ENCODE data around the gene TNFAIP8L2.

TNFAIP8L2 gene

DNA sequence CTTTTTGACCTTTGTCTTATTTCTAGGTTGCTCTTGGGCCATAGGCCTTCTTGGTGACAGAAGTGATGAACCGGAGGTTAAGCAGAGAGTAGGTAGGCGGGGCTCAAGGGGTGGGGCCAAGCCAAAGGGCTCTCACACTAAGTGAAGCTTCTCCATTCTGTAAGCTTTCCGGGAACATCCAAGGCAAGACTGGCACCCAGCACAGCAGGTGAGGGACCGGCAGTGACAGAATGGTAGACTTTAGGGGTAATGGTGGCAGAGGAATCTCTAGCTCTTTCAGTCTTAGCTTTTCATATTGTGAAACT lies at the start of gene TNFAIP8L2:
Gene TNFAIP8L2, plus strand, starts transcription at position 135 of the 305 bp plus-strand sequence. CDS start 2,049 bp downstream, outside the sequence.
- H3K27ac Mint-ChIP-seq, result peak within 1 kb of the TSS; percentile 98
- H3K4me3 Mint-ChIP-seq, result peak within 1 kb of the TSS; percentile 100
- H3K4me1 Mint-ChIP-seq, result peaks cover 53% of the 10 kb centered on the region
- no peaks in the 10 kb centered on the region for H3K9me3 Mint-ChIP-seq
- H3K27me3 Mint-ChIP-seq, result no peaks in the 10 kb centered on the region
- peaks cover 13% of the 10 kb centered on the region for H3K36me3 Mint-ChIP-seq

DNA sequence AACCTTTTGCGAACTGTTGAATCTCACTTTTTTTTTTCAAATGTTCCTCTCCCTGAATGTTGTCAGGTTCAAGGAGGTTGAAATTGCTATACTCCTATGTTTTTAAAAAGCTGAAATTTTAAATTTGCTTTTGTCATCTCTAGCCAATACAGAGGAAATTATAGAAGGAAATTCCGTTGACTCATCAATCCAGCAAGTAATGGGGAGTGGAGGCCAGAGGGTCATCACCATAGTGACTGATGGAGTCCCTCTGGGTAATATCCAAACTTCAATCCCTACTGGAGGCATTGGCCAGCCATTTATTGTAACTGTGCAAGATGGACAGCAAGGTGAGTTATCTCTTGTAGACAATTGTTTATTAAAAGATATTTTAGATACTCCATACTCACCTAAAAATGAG lies 49.6 kb upstream of the TNFAIP8L2 start:
- Mint-ChIP-seq H3K4me3 (no peak overlapping the region), H3K27me3 (no peaks in the 10 kb centered on the region), H3K4me1 (no peaks in the 10 kb centered on the region), H3K9me3 (no peaks in the 10 kb centered on the region), H3K36me3 (peaks cover 7% of the 10 kb centered on the region), H3K27ac (no peak overlapping the region)

DNA sequence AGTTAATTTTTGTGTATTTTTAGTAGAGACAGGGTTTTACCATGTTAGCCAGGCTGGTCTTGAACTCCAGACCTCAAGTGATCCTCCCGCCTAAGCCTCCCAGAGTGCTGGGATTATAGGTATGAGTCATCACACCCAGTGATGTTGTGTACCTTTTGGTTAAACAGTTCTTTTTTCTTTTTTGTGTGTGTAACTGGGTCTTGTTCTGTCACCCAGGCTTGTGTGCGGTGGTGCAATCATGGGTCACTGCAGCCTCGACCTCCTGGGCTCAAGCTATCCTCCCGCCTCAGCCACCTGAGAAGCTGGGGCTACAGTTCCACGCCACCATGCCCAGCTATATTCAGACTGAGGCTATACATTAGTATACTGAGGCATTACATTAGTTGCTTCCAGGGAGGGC lies 48.1 kb upstream of the TNFAIP8L2 start:
- Mint-ChIP-seq H3K9me3 (no peaks in the 10 kb centered on the region), H3K4me3 (no peak overlapping the region), H3K27ac (no peak overlapping the region), H3K4me1 (no peaks in the 10 kb centered on the region), H3K36me3 (peaks cover 7% of the 10 kb centered on the region), H3K27me3 (no peaks in the 10 kb centered on the region)

DNA sequence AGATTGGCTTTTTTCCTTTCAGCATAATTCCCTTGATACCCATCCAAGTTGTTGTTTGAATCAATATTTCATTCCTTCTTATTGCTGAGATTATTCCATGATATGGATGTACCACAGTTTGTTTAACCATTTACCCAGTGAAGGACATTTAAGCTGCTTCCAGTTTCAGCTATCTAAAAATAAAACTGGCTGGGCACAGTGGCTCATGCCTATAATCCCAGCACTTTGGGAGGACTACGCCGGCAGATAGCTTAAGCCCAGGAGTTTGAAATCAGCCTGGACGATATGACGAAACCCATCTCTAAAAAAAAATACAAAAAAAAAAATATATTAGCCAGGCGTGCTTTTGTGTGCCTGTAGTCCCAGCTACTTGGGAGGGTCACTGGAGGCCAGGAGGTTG lies 42.6 kb upstream of the TNFAIP8L2 start:
- H3K36me3 Mint-ChIP-seq, result peaks cover 5% of the 10 kb centered on the region
- H3K4me3 Mint-ChIP-seq, result no peak overlapping the region
- no peaks in the 10 kb centered on the region for H3K9me3 Mint-ChIP-seq
- no peak overlapping the region for H3K27ac Mint-ChIP-seq
- no peaks in the 10 kb centered on the region for H3K4me1 Mint-ChIP-seq
- H3K27me3 Mint-ChIP-seq, result no peaks in the 10 kb centered on the region

DNA sequence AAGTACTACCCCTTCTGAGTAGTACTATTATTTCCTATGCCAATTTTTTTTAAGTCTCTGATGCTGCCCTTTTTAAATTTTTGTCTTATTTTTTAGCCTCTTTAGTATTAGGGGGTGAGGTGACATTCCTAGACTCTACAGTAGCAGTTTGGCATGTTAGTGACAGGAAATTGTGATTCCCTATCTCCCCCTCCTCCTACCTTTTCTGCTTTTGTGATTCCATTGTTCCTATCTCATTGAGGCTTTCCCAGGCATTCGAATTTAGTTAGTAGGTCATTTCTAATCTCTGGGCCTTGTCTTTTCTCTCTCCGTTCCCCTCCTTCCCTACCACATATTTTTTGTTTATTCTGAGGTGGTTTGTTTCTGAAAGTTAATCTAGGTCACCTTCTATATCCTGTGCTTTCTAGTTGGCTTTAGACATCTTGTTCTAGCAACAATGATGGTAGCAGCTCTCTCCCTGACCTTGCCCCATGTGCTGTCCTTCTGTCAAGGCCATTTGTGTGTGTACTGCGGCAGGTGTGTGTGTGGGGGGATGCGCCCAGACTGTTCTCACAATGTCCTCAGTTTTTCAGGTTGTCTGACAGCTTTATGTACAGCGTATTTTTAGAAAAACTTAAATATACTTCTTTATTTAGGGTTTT lies 31.6 kb upstream of the TNFAIP8L2 start:
- Mint-ChIP-seq H3K27me3 (no peaks in the 10 kb centered on the region), H3K36me3 (peaks cover 2% of the 10 kb centered on the region), H3K9me3 (no peaks in the 10 kb centered on the region), H3K4me1 (no peaks in the 10 kb centered on the region), H3K27ac (no peak overlapping the region), H3K4me3 (no peak overlapping the region)

DNA sequence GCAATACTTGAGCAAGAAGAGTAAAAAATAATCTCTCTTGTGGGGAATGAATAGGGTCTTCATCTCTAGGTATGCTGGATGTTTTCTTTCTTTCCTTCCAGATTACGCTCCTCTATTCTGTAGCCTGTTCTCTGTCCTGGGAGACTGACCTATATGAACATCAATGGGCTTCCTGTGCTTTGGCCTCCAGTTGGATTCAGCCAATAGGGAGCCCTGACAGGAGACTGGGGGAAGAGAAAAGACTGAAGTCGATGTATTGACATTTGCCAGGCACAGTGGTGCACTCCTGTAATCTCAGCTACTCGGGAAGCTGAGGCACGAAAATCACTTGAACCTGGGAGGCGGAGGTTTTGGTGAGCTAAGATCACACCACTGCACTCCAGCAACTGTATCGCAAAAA lies 27.6 kb upstream of the TNFAIP8L2 start:
- Mint-ChIP-seq H3K4me1 (peaks cover 8% of the 10 kb centered on the region), H3K27me3 (no peaks in the 10 kb centered on the region), H3K9me3 (no peaks in the 10 kb centered on the region), H3K4me3 (no peak overlapping the region), H3K27ac (no peak overlapping the region), H3K36me3 (no peaks in the 10 kb centered on the region)

DNA sequence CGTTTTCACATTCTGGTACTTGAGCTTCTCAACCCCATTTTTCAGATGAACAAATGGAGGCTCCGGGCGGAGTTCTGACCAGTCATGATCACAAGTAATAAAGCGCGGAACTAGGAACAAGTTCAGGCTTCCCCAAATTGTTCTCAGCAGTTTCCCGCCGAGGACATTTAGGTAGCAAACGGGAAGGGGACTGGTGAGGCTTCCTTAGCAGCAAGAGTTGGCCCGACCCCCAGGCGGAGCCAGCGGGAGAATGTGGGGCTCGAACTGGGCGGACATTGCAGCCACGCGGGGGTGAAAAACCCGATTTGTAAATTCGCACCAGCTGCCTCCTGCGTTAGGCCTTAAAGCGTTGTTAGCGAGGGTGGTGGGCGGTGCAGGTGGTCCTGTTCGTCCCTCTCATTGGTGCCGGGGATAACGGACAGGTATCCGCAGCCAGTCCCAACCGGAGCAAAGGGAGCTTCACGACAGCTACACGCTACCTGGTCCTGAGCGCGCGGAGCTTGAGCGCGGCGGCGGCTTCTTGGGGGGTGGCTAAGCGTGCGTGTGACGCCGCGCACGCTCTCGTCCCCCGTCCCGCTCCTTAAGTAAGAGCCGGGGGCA lies 25.4 kb upstream of the TNFAIP8L2 start:
- peak overlapping the region; percentile 83 for H3K27ac Mint-ChIP-seq
- H3K27me3 Mint-ChIP-seq, result no peaks in the 10 kb centered on the region
- no peaks in the 10 kb centered on the region for H3K36me3 Mint-ChIP-seq
- H3K4me1 Mint-ChIP-seq, result peaks cover 8% of the 10 kb centered on the region
- no peaks in the 10 kb centered on the region for H3K9me3 Mint-ChIP-seq
- peak overlapping the region; percentile 85 for H3K4me3 Mint-ChIP-seq

DNA sequence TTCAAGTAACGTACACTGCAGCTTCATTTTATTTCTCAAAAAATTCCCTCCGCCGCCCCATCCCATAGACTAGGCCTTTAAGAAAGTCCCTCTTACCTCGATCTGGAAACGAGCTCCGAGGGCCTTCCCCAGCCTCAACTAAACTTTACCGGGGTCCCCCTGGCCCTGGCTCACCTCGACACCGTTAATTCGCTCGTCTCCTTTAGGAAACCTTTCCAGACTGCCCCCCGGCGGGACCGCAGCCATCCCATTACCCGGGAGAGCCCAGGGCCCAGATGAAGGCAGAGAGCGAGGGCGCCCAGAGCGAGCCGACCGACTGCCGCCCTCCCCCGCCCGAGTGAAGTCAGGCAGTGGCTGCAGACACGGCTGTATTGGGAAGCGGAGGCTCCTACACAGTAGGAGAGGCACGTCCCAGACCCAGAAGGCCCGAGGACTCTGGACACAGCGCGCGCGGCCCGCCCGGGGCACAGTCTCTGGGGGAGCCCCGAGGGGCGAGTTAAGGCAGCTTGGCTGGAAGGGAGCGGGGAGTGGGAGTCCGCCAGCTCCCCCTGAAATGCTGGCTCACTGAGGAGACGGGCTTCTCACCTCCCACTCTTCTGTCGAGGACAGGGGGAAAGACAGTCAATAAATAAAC lies 24.6 kb upstream of the TNFAIP8L2 start:
- H3K27ac Mint-ChIP-seq, result no peak overlapping the region
- H3K36me3 Mint-ChIP-seq, result peaks cover 1% of the 10 kb centered on the region
- peaks cover 8% of the 10 kb centered on the region for H3K4me1 Mint-ChIP-seq
- H3K9me3 Mint-ChIP-seq, result no peaks in the 10 kb centered on the region
- H3K4me3 Mint-ChIP-seq, result peak overlapping the region; percentile 85
- no peaks in the 10 kb centered on the region for H3K27me3 Mint-ChIP-seq

DNA sequence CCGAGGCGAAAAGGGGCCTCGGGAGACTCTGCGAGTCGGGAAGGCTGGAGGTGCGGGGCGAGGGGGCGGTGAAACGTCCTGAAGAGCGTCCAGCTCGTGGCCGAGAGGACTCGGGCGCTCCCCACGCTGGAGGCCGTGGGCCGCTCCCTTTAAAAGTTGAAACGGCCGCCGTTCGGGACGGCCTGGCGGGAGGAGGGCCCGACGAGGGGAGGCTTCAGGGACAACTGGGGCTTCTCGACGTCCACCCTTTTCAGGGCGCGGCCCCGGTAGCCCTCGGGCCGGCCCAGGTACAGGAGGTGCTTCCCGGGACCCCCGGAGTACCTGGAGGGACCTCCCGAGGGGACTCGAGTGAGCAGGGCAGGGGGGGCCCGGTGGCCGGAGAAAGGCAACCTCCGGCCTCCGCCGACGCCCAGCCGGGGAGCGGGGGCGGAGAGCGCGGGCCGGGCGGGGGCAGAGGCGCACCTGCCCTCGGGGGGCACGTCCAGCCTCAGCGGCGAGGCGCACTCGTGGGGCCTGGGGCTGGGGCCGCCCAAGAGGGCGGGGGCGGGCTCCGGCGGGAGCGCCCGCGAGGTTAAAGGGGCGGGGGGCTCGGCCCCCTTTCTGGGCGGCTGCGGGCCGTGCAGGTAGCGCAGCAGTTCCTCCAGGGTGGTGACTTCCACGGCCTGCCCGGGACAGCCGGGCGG lies 24.0 kb upstream of the TNFAIP8L2 start:
- Mint-ChIP-seq H3K9me3 (no peaks in the 10 kb centered on the region), H3K27ac (no peak overlapping the region), H3K4me1 (peaks cover 8% of the 10 kb centered on the region), H3K36me3 (peaks cover 1% of the 10 kb centered on the region), H3K4me3 (no peak overlapping the region), H3K27me3 (no peaks in the 10 kb centered on the region)

DNA sequence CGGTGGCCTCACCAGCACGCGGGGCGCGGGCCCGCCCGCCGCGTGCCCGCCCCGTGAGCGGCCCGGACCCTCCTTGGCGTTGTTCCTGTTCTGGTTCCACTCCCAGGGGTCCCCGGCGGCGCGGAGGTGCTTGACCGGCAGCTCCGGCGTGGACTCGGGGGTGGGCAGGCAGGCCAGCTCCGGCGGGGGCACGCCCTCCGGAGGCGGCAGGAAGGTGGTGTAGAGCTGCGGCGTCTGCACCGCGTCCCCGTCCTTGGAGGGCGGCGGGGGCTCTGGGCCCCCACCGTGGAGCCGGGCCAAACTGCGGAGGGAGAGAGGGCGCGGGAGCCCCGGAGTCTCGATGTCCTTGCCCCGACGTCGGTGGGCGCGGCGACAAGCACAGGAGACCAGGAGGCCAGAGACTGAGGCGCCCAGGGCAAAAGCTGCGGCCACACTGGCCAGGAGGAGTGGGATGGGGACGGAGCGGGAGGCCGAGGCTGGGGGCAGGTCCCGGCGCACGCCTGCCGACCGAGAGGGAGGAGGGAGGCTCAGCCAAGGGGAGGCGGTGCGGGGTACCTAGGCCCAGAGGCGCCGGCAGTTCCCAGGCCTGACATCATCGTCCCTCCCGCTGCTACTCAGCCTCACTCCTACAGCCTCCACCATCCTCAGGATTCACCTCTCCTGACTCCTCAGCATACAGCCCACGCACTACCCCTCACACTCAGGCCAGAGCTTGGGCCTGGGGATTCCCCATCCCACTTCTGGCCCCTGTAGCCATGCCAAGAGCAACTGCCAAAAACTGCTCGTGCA lies 23.2 kb upstream of the TNFAIP8L2 start:
- Mint-ChIP-seq H3K4me1 (peaks cover 8% of the 10 kb centered on the region), H3K4me3 (no peak overlapping the region), H3K9me3 (no peaks in the 10 kb centered on the region), H3K36me3 (peaks cover 1% of the 10 kb centered on the region), H3K27me3 (no peaks in the 10 kb centered on the region), H3K27ac (no peak overlapping the region)

DNA sequence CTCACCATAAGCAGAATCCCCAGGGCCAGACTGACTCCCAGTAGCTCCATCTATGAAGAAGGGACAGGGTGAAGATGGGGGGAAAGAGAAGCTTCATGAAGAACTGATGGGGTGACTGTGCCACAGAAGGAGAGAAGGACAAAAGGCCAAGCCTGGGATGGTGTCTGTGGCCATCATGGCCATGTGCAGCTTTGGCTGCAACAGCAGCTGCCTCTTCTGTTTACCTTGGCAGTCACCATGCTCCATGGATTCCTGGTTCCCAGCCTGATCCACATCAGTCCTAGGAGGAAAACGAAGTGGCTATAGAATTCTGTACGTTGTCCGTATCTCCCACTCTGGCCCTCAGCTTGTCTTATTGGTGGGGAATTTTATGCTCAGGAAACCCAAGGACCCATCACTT lies 22.1 kb upstream of the TNFAIP8L2 start:
- Mint-ChIP-seq H3K27ac (peak overlapping the region; percentile 32), H3K36me3 (peaks cover 1% of the 10 kb centered on the region), H3K4me3 (no peak overlapping the region), H3K27me3 (no peaks in the 10 kb centered on the region), H3K9me3 (no peaks in the 10 kb centered on the region), H3K4me1 (peaks cover 8% of the 10 kb centered on the region)

DNA sequence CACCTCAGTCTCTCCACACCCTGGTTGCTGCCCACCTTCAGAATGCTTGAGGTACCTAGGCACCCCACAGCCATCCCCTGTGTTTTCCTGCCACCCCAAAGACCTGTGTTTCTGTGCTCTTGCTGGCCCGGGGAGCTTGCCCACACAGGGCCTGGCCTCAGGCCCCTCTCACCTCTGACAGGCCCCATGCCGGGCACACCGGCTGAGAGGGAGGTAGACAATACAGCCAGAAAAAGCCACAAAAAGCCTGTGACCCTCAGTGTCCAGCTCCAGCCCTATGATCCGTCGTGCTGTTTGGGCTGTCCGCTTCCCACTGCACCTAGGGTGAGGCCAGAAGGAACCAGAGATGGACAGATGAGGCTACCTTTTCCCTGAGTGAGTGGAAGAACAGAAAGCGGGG lies 21.5 kb upstream of the TNFAIP8L2 start:
- Mint-ChIP-seq H3K4me1 (peaks cover 8% of the 10 kb centered on the region), H3K4me3 (no peak overlapping the region), H3K9me3 (no peaks in the 10 kb centered on the region), H3K27me3 (no peaks in the 10 kb centered on the region), H3K27ac (no peak overlapping the region), H3K36me3 (peaks cover 1% of the 10 kb centered on the region)

DNA sequence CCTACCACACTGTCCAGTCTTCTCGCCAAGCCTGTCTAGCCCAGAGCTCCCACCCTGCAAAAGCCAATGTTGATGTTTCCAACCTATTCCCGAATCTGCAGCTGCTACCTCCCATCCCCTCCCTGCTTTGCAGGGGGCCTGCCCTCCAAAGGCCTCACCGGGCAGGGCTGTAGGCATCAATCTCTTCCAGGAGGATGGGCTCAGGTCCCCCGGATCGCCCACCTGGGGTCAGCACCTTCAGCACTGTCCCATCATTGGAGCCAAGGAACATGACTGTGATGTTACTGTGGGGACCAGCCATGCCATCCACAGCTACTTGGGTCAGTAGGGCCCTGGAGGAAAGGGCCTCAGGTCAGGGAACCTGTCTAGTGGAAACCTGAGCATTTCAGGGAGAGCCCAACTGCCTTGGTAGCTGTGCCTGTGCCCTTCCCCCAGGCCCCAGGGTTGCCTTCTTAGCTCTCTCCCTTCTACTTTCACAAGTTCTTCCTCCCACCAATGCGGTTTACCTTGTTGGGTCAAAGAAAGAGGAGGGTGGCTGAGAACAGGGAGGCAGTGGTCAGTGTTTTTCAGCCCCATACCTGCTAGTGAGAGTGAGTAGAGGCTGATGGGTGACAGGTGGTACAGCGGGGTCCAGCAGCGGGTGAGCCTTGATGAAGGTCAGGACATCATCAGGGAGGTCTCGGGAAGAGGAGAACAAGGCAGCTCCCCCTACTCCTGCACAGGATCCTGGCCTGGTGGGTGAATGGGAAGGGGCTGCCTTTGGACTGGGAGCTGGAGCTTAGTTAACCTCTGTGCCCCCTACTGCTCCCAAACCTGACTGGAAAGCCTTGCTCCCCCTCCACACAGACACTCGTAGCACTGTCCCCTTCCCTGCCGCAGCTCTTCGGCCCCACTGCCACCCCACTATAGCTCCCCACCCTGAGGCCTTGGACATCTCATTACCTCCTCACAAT lies 20.7 kb upstream of the TNFAIP8L2 start:
- H3K27me3 Mint-ChIP-seq, result no peaks in the 10 kb centered on the region
- peaks cover 5% of the 10 kb centered on the region for H3K4me1 Mint-ChIP-seq
- H3K4me3 Mint-ChIP-seq, result no peak overlapping the region
- H3K9me3 Mint-ChIP-seq, result no peaks in the 10 kb centered on the region
- no peak overlapping the region for H3K27ac Mint-ChIP-seq
- peaks cover 1% of the 10 kb centered on the region for H3K36me3 Mint-ChIP-seq

DNA sequence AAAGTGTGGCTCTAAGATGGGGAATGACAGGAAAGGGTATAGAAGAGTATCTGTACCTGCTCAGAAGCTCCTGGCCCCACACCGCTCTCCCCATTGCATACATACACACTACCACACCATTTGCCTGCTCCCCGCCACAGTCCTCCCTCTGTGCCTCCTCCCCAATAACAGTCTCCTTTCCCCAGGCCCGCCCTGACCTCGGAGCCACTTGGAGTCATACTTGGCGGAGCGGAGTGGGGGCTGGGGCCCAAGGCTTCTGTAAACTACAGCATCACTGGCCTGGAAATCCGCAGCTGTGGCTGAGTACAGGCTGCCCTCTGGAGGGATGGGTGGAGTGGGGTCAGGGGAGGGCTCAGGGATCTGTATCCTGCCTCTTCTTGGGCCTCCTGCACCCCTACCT lies 18.7 kb upstream of the TNFAIP8L2 start:
- H3K27ac Mint-ChIP-seq, result no peak overlapping the region
- no peaks in the 10 kb centered on the region for H3K9me3 Mint-ChIP-seq
- H3K27me3 Mint-ChIP-seq, result no peaks in the 10 kb centered on the region
- H3K36me3 Mint-ChIP-seq, result peaks cover 1% of the 10 kb centered on the region
- no peaks in the 10 kb centered on the region for H3K4me1 Mint-ChIP-seq
- H3K4me3 Mint-ChIP-seq, result no peak overlapping the region

Data from activated naive CD4-positive, alpha-beta T cell treated with anti-CD3 and anti-CD28 coated beads, Interleukin-2, amount 50 U/mL, for 24 hours (primary cell).